GM19328 (cell line): ENCODE measurements around the gene GLDN.
A peak's percentile ranks its signal among the peaks of the same experiment; 100 is the strongest.

Source experiments
- ATAC-seq: cut with Tn5 transposase; IDR thresholded peaks from one replicate; pipeline ENCODE4 v1.9.1; 2021; ENCODE audit warnings: mild to moderate bottlenecking, moderate library complexity; ENCODE audit not compliant: unreplicated experiment

The GLDN gene

DNA sequence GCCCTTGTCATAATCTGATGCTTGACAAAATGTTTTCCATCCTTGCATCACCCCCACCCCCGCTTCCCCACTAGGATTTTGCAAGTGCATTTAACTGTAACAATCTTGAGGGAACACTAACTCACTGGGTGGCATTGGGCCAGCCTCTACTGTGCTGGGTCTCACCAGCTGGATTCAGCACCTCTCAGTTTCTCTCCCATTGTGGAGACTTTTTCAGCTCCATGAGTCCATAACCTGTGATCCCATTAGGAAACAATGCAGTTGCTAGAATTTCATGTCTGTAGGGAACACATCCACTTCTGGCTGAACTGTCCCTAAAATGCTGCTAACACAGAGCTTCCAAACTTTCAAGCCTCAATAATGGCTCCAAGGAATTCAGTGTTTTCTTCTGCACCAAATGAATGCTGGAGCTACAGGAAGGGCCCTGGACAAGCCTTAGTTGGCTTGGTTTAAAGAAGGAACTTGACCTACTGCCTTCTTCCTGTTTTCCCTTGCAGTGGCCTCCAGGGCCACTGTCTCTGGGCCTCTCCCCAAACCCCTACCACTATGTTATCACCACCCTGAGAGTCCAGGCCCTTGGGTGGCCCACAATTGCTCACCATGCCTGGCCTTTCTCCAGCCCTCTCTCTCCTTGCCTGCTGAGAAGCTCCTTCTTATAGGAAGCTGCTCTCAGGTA lies 18.7 kb upstream of the GLDN start:
- ATAC-seq: no peak

DNA sequence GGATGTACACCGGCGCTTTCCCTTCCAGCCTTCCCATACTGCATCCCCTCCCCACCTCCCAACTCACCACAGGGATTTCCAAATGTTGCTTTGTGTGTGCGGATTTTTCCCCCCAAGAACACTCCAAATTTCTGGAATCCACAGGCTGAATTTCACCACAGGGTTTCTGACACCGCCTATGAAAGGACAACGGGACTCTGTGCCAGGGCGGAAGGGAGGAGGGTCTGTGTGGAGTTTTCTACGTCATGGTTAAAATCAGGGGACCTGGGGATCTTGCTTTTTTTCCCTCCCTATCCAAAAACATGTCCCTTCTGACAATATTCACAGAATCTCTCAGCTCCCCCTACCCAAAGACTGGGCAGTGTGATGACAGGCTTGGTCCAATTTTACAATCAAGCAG lies 17.7 kb upstream of the GLDN start:
- ATAC-seq: no peak

DNA sequence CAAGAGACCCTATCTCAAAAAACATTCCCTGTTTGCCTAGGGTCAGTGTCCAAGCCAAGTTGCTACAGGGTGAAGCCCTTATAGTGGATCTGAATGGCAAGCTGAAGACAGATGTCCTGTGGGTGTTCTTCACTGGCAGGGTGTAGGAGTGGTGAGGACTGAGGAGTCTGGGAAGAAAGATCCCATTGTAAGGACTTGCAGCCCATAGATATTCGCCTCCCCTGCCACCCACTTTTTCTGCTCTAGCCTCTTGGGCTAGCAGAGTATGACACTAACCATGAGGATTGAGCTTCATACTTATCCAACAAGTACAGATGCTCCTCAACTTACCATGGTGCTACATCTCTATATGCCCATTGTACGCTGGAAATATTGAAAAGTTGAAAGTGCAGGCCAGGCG lies 16.3 kb upstream of the GLDN start:
- no peak for ATAC-seq

DNA sequence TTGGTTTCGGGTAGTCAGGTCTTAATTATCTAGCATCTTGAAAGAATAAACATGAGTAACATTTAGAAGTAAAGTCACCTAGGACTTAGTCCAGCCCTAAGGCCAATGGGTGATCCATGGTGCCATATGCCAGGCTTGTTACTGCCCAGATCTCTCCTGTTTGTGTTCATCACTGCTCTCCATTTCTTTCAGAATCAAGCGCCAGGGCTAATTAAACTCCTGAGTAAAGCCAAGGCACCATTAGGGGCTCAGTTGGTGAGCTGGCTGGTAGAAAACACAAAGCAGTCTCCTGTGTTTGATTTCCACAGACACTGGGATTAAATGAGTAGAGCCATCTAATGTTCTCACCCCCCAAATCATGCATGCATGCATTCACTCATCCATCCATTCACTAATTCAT lies 14.4 kb upstream of the GLDN start:
- no peak for ATAC-seq

DNA sequence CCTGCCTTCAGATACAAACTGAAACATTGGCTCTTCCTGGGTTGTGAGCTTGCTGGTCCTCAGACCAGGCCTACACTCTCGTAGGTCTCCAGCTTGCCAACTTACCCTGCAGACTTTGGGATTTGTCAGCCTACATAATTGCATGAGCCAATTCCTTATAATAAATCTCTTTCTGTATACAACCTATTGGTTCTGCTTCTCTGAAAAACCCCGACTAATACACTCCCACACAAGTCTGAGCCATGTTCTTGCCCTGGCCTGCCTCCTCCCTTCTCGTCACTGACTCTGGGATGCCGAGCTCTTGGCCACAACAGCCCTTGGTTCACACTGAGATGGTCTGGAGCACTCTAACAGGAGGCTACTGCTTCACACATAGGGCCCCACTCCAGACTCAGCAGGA lies 12.5 kb upstream of the GLDN start:
- ATAC-seq: no peak

DNA sequence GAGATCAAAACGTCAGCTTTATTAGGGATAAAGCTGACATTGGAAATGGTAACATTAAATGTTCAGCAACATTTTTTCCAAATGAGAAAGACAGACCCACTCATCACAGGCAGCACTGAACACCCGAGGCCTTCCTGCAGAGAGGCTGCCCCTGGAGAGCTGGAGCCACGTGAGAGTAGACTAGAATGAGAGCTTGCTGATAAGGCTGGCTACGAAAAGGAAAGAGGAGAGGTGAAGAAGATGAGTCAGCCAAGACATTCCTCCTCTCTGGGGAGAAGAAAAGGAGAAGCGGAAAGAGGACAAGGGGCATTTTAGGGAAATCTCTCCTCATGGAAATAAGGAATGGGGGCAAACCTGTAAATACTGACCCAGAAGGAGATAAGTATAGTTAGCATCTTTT lies 10.3 kb upstream of the GLDN start:
- no peak for ATAC-seq

DNA sequence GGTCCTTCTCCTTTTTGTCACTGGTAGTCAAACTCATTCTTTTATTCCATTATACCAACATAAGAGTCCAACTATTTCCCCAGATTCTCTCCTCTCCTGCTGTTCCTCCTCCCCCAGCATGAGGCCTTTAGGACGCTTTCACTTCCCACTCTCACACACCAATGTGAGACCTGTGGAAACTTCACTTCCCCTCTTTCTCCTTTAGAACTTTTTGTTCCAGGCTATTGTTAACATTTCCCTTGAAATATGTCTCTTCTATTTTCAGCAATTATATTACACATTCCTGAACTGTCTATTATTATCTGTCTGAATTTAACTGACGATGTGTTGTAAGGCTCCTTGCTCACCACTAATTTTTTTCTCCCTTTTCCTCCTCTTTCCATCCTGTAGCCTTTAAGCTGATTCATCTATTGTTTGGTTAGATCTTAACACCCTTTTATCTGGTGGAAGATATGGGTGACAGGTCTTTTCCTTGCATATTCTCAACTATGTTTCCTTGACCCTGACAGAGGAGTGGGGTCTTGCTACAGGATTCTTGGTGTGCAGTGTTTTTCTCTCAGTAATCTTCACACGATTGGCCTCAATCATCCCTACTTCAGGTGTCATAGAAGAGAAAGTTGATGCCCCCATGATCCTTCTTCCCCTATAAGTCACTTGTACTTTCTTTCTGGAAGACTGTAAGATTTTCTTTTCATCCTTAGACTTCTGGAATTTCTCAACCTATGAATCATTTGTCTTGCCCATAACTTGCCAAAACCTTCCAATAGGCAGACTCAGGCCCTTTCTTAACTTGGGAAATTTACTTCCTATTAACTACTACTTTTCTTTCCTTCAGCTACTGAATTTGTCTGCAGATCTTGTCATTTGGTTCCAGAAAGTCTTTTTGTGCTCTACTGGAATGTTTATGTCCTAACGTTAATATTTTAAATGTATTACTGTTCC lies 9.0 kb upstream of the GLDN start:
- ATAC-seq: no peak

DNA sequence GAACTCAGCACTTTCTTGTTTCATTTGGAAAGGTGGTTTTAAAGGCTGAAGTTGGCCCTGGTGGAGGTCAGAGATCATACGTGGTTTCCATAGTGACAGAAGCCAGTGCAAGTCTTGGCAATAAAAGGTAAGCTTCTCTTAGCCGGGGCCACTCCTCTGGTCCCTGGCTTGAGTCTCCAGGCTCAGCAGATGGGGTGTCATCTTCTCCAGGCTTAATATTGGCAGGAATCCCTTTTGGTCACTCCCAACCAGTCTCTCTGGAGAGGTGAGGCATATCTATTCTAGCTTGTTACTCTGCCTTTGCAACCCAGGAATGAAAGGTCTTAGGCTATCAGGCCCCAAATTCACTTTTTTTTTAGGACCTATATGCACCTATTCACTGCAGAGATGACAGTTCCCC lies 7.9 kb upstream of the GLDN start:
- no peak for ATAC-seq

DNA sequence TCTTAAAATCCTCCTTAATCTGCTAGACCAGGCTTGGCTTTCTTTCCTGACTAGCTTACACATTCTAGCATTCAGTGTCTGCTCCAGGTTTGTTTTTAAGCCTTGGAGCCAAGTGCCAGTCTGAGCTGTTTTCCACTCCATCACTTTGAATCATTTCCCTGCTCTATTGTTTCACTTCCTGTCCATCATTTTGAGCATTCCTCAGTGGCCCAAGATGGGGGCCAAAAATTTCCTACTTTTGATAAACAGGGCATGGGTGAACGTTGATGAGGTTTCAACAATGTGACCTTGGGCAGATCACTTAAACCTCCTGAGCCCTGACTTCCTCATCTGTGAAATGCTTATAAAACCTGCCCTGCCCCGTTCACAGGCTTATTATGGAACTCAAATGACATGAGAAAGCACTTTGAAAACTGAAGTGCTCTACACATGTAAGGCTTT lies 7.4 kb upstream of the GLDN start:
- ATAC-seq: no peak

DNA sequence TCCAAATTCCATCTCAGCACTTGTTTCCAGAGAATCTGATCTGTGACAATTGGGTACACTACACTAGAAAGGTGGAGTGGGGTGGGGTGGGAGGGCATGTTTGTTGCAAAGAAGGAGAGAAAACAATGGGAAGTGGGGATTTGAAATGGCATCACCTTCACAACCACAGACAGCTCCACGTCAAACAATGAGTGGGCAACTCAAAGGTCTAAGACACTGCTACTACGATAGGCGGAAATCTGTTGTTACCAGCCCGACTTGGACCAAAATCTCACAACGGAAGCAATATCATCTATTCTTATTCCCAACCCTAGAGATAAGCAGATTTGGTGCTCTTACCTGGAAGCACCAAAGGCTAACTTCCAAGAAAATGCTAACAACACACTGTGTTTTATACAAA lies 6.4 kb upstream of the GLDN start:
- ATAC-seq: no peak

DNA sequence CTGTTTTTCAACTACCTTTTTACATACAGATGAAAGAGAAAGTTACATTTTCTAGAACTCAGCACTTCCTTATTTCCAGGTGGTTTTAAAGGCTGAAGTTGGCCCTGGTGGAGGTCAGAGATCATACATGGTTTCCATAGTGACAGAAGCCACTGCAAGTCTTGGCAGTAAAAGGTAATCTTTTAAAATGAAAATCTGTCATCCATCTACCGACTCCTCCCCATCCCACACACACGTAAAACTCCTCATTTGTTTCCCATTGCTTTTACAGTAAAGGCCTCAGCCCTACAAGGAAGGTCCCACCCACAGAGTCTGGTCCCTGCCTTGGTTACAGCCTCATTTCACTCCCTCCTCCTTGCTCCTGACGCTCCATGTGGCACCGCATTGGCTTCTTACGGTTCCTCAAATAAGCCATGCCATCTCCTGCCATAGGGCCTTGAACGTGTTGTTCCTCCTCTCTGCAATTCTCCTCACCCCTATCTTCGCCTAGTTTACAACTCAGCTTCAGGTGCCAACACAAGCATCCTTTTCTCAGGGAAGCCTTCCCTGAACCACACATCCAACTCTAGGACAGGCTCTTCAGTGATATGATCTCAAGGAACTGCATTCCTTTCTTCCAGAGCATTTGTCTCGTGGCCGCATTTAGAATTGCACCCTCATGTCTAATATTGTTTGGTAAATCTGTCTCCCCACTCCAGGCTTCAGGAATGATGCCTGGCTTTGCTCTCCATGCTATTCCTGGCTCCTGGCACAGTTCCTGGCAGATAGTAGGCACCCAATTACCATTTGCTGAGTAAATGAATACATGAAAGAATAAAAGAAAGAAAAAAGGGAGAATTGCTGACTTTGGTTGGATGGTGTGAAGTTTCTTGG lies 5.7 kb upstream of the GLDN start:
- ATAC-seq: no peak

DNA sequence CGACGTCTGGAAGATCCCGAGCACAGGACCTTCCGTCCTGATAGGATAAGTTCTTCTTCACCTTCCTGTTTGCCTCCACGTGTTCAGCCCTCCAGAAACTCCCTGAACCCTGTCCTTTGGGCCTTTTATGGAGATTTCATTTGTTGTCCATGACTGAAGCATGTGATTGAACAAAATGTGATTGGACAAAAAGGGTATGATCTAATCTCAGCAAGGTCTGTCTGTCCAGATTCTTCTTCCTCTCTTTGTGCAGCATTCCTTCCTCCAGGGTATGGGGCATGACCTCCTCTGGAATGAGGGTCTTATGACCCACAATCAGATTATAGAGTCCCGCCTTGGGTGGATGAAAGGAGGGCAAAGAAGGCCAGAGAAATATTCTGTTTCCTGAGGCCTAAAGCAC lies 3.0 kb upstream of the GLDN start, which contains the start of gene CYP19A1:
Gene CYP19A1, minus strand, starts transcription at position 101 of the 400 bp plus-strand sequence. CDS start 95,684 bp downstream, outside the sequence.
- ATAC-seq: no peak

DNA sequence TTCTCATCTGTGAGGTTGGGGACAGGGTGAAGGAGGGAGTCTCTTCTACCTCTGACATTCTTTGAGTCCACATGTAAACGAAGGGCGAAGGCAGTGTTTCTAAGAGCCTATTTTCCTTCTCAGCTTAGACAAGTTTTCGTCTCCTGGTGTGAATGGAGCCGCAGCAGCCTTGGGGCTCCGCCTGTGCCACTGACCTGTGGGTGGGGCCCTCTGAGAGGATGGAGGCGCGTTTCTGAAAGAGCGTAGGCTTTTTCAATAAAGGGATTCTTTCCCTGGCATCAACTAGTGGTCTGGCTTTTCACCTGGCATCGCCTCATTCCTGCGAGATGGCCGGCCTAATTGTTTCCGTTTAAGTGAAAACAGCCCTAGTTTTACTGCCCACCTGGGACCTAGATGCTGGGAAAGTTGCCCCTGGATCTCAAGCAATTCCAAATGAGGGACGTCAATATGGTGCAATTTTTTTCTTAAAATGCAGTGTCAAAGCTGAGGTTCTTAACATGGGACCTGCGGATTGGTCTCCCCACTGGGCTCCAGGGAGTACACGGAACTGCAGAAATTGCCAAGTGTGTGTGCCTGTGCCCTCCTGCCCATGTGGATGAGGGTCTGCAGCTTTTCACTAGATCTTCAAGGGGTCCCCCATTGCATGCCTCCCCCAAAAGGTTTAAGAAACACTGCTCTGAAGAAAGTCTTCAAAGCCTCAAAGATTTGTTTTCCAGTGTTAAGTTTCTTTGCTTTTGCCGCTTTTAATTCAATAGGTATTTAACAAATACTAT lies 958 bp downstream of the GLDN start:
- ATAC-seq: no peak

DNA sequence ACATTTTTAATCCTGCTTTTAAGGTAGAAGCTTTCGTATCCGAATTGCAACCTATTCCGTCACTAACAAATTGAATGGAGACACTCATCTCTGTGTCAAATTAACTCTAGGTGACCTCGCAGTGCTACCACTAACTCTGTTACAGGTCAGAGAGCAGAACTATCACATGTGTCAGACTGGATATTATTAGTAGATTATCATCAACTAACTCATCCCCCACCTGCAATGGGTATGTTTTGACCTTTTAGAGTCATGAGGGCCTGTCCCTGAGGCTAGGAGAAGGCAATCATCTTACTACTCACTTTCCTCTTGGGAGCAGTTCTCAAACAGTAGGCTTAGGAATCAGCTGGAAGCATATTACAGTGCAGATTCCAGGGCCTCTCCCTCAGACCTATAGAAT lies 2.0 kb downstream of the GLDN start:
- no peak for ATAC-seq

DNA sequence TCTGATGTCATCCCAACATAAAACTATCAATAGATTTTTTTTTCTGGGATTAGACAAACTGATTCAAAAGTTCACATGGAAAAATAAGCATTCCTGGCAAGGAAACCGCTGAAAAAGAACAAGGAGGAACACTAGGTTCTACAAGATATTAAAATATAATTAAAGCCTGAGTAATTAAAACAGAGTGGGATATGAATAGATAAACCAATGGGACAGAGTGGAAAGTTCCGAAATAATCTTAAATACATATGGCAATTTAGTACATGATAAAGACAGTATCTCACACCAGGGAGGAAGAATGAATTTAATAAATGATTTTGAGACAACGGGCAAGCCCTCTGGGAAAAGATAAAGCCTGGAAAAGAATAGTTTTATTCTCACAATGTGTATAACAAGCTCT lies 4.7 kb downstream of the GLDN start:
- no peak for ATAC-seq

DNA sequence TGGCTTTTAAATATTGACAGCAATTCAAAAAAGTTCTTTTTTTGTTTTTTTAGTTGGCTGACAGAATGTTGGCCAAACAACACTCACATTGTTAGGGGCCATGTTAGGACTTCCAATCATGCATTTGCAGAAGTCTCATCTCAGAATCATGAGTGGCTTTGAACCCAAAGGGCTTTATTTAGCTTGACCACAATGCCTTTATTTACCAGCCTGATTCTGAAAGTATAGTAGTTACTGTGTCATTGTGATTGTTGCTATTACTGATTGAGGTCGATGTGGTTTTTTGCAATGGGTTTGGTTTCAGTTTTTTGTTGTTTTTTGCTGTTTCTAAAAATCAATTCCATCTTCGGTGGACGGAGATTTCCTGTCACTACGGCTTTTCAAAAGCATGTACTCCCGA lies 7.2 kb downstream of the GLDN start:
- peak; percentile 80 for ATAC-seq

DNA sequence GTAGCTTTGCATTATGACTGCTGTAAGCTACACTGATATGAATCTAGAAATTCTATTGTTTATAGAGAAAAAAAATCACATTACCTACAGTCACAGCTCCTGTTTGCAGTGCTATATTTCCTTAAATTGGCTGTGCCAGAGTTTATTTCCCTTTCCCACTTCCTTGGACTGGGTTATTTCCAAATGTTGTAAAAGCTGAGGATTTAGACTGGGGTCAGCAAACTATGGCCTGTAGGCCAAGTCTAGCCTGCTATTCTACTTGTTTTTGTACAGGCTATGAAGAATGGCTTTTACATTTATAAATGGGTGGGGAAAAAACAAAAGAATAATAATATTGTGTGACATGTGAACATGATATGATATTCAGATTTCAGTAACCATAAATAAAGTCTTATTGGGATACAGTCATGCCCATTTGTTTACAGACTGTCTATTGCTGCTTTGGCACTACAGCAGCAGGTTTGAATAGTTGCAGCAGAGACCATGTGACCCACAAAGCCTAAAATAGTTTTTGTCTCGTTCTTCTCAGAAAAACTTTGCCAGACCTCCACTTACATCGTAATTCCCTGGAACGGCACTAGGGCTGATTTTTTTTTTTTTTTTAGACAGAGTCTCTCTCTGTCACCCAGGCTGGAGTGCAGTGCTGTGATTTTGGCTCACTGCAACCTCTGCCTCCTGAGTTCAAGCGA lies 7.8 kb downstream of the GLDN start:
- ATAC-seq: no peak

DNA sequence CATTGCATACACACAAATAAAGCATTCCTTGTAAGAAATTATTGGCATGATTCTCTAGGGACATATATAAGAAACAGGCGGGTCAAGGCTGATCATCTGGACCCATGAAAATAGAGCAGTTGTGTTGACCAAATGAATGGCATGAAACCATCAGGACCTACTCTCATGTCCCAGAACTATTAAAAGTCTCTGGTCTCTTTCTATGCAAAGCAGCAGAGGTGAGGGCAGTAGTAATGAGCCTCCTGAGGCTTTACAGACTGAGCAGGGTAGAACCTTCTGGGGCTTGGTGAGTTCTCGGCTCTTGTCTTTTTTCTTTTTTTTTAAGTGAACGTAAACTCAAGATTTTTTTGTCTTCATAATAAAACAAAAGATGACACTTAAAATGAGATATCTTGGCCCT lies 9.3 kb downstream of the GLDN start:
- ATAC-seq: no peak

DNA sequence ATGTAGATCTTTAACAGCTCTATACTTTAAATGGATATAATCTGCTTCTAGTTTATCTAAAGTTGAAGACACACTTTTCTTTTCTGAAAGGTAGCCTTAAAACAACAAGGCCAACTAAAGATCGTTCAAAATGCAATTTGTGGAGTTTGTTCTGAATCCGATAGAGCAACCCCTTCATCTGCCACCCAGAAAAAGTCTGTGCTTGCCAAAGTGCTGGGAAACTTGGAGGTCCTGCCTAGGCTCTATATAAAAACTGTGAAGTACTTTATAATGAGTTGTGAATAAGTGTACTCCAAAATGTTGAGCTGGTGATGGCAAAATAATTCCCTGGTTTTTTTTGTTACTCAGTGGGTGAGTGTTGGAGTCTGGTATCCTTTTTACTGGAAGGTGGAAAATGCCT lies 12.5 kb downstream of the GLDN start:
- ATAC-seq: no peak

DNA sequence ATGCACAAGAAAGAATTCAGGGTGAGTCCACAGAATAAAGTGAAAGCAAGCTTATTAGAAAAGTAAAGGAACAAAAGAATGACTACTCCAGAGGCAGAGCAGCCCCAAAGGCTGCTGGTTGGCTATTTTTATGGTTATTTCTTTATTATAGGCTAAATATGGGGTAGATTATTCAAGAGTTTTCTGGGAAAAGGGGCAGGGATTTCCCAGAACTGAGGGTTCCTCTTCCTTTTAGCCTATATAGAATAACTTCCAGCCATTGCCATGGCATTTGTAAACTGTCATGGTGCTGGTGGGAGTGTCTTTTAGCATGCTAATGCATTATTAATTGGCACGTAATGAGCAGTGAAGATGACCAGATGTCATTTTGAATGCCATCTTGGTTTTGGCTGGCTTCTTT lies 13.6 kb downstream of the GLDN start:
- no peak for ATAC-seq
